Ovary (tissue), 3 donors: ENCODE measurements around the gene CYTL1.

Source experiments
- CTCF ChIP-seq, 3 donors: fragments of 450-650 bp in 2 of 3; fragments of 200-600 bp in 1 of 3; IDR thresholded peaks; one replicate each; pipeline versions ENCODE4 v1.5.1 to v1.8.0; 2016 to 2022; ENCODE audit warnings: antibody characterized with exemption in 3 of 3, mild to moderate bottlenecking in 1 of 3
- POLR2A ChIP-seq: fragments of 450-650 bp; IDR thresholded peaks from one replicate; pipeline ENCODE4 v1.6.1; 2017; ENCODE audit warnings: antibody characterized with exemption, mild to moderate bottlenecking, moderate library complexity
- donor health status: DM: no; HTN: no; CAD: no.

- TF ChIP-seq CTCF (IDR thresholded peaks at IDR 0.05) = no peak
- TF ChIP-seq POLR2A = no peak
These were observed 14.1 kb upstream of the CYTL1 start for GRCh38 chr4:5033281-5033841.
